Measurements from ENCODE around the gene SLC35E2B. TPM values are rescaled to one million over a fixed set of nuclear protein-coding genes. Genes with fewer than 3 reads are reported as not detected.

SLC35E2B gene
- total and polyA plus RNA-seq, 2 of the 13 experiments (the other 11 are each of a cell fraction or from before 2014, with no cell fraction given) = 14.1 to 19.7 TPM

DNA sequence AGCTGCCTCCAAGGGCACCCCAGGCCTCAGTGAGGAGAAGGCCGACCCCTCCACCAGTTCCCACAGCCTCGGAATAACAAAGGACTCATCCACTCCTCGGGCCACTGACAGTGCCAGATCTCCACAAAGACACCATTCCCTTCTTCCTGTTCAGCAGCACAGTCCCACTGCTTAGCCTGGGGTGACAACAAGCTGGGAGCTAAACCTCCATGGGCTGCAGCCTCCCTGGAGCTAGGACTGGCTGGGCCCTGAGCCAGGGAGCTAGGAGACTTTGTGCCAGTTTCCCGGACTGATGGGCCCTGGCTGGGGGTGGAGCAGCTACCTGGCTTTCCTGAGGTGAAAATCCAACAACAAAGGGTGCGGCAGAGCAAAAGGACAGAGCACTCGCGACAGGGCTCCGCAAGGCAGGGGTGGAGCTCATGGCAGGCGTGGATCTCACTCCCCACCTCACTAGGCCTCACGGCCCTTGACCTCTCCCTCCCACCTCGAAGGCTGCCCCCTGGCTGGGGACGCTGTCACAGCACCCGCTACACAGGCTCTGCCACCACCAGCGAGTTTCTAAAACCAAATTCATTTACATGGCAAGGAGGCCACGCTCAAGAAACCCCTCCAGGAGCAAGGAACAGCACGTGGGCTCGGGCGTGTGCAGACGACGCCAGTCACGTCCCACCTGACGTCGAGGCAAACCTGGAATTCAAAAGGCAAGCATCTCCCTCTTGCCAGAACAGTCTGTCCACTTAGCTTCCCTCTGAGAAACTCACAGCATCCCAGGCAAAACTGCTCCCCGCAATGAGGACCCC, 13.8 kb downstream of the SLC35E2B start (continued):
- TF ChIP-seq, protein P1, sequence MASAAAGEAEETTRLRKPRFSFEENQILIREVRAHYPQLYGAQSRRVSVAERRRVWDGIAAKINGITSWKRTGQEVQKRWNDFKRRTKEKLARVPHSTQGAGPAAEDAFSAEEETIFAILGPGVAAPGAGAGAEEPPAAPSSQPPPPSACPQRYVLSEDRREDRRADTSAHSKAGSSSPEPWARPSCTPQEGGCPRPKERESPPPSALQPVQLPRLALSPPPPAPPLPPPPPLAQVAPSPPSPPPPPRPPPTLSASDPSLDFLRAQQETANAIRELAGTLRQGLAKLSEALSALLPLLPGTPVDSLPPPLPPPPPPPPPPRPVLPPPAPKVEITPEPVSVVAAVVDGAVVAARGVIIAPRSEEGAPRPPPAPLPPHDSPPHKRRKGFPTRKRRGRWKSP (CRISPR knock-in tag; IDR thresholded peaks at IDR 0.05) = no peak
- TF ChIP-seq ZNF329 (CRISPR knock-in tag; IDR thresholded peaks at IDR 0.05; ENCODE audit: low read depth) = no peak; the same call in 1 of the 2 replicates

DNA sequence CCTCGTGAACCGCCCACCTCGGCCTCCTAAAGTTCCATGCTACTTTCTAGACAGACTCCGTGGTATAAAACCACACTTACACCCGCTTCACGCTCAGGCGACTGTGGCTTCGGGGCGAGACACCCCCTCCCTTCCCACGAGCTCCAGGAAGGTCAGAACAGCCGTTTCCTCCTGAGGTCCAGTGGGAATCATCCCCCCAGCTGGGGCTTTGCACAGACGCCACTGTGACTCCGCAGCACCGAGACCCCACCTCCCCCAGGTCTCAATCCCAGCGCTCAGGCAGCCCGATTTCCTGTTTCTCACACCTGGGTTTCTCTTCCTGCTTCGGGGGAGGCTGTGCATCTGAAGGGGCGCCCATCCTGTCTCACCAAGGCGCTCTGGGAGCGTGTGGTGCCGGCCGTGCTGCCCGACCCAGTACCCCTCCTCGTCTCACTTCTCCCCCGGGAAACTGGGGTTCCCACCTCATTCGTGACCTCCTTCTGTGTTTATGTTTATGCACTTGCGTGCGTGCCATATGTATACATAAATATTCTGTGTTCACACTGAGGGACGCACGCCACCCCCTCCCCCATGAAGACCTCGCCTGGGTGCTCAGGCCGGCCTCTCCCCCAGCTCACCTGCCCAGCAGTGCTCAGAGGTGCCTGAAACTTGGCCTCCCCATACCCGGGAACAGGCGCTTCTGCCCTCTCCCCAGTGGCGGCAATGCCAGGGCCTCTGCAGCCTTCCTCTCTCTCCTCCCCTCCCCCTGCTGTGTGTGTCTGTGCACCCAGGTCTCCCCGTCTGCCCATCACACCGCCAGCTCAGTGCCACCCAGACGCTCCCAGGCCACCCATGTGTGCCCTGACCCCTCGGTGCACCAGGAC, 14.6 kb downstream of the SLC35E2B start:
- Histone ChIP-seq H3K4me3 (replicated peaks in 1 of 3; ENCODE audit: insufficient read depth in 1 of 3, low read depth in 2 of 3, low read length in 3 of 3) (peak overlapping the region; percentile 14 to 70 (median 47); a peak in 5 of 6 replicates), H3K4me2 (ENCODE audit: low read depth, low read length) (peak overlapping the region; percentile 83), H3K36me3 (replicated peaks in 1 of 2; ENCODE audit: control insufficient read depth in 1 of 2, insufficient read depth in 2 of 2, low read length in 2 of 2) (no peaks in the 10 kb centered on the region), H3K27me3 (ENCODE audit: control insufficient read depth in 1 of 2, insufficient read depth in 2 of 2, low read length in 2 of 2) (no peaks in the 10 kb centered on the region), H3K79me2 (ENCODE audit: insufficient read depth, low read length) (peaks cover 6% of the 10 kb centered on the region), H3K9ac (ENCODE audit: insufficient read depth, low read depth, low read length) (peak overlapping the region; percentile 74), H3K4me1 (ENCODE audit: insufficient read depth, low read length) (peaks cover 50% of the 10 kb centered on the region), H3K9me3 (ENCODE audit: low read length) (no peaks in the 10 kb centered on the region), H2AFZ (ENCODE audit: low read length) (no peak overlapping the region), H3K27ac (ENCODE audit: extremely low read length, insufficient read depth, low read length) (peak overlapping the region; percentile 80), H4K20me1 (ENCODE audit: insufficient read depth, low read length) (no peaks in the 10 kb centered on the region; the same call in 1 of the 2 replicates)
- intact Hi-C loops (cut with micrococcal nuclease; ENCODE audit: unreplicated experiment) = no loop called here
- FAIRE-seq = no peak
- no peak for DNase-seq (ENCODE audit: low spot score)
- ChIA-PET POLR2A (interaction anchor here (0.8 to 1.5 kb wide), 4 partner anchors 62 to 244 kb away, joined by 3 to 8 read pairs (median 4); partner anchors contain the start of gene MIB2), CTCF (ENCODE audit: low intra/inter-chr PET ratio, low total read pairs) (no interaction called here)
- no TSS peak for BruUV-seq (replicated peaks)
- no peak for ATAC-seq
- WGBS (ENCODE audit: low lambda C conversion rate) = 94% methylated on average over 37 of the region's 39 CpGs
- in situ Hi-C loops (cut with HindIII; ENCODE audit: extremely low pct_ligation_motif_present, low pct_unique_long_range_greater_than_20kb) = no loop called here
- TF ChIP-seq RBFOX2 (IDR thresholded peaks at IDR 0.05; ENCODE audit: low read depth, low read length) (peak; percentile 20), ZNF296 (CRISPR knock-in tag; conservative IDR thresholded peaks at IDR 0.05) (0 out of 2 replicates have a peak, but pooled peaks have one; percentile 52), ZBTB42 (CRISPR knock-in tag; IDR thresholded peaks at IDR 0.05) (0 out of 2 replicates have a peak, but pooled peaks have one; percentile 2), HNRNPL (IDR thresholded peaks at IDR 0.05; ENCODE audit: low read depth, low read length) (peak; percentile 85; the same call in 1 of the 2 replicates), ZBTB3 (CRISPR knock-in tag; IDR thresholded peaks at IDR 0.05; ENCODE audit: borderline replicate concordance, low read depth) (no peak), ZNF670 (CRISPR knock-in tag; IDR thresholded peaks at IDR 0.05; ENCODE audit: borderline replicate concordance) (0 out of 2 replicates have a peak, but pooled peaks have one; percentile 7), ZNF672 (CRISPR knock-in tag; IDR thresholded peaks at IDR 0.05) (peak; percentile 21; the same call in 1 of the 2 replicates), ZNF367 (CRISPR knock-in tag; IDR thresholded peaks at IDR 0.05; ENCODE audit: borderline replicate concordance) (no peak), ZNF780A (CRISPR knock-in tag; IDR thresholded peaks at IDR 0.05) (peak; percentile 34; the same call in 1 of the 2 replicates), ZNF816 (CRISPR knock-in tag; IDR thresholded peaks at IDR 0.05; ENCODE audit: borderline replicate concordance) (no peak)
- TF ChIP-seq, protein P2, sequence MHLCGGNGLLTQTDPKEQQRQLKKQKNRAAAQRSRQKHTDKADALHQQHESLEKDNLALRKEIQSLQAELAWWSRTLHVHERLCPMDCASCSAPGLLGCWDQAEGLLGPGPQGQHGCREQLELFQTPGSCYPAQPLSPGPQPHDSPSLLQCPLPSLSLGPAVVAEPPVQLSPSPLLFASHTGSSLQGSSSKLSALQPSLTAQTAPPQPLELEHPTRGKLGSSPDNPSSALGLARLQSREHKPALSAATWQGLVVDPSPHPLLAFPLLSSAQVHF (CRISPR knock-in tag; IDR thresholded peaks at IDR 0.05) = peak; percentile 39; the same call in 1 of the 2 replicates
- TF ChIP-seq, protein P3, sequence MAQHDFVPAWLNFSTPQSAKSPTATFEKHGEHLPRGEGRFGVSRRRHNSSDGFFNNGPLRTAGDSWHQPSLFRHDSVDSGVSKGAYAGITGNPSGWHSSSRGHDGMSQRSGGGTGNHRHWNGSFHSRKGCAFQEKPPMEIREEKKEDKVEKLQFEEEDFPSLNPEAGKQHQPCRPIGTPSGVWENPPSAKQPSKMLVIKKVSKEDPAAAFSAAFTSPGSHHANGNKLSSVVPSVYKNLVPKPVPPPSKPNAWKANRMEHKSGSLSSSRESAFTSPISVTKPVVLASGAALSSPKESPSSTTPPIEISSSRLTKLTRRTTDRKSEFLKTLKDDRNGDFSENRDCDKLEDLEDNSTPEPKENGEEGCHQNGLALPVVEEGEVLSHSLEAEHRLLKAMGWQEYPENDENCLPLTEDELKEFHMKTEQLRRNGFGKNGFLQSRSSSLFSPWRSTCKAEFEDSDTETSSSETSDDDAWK (CRISPR knock-in tag; IDR thresholded peaks at IDR 0.05) = no peak

Measured in HepG2 (cell line).